B cell (primary cell): ENCODE results near the gene YJEFN3. TPM values are rescaled to one million over a fixed set of nuclear protein-coding genes. Genes with fewer than 3 reads are reported as not detected.
A peak's percentile ranks its signal among the peaks of the same experiment; 100 is the strongest.

Source experiments
- ATAC-seq: fragments of 200-7000 bp; cut with Tn5 transposase; one replicate; pipeline ENCODE4 v1.10.0; 2021; ENCODE audit warnings: low read depth, mild to moderate bottlenecking, moderate number of reproducible peaks, moderate library complexity
- CTCF ChIA-PET: fragments of 350-600 bp; sonication (Branson Sonifier 250); formaldehyde crosslinking; loops from one replicate; lab custom pipeline; 2021; ENCODE audit warnings: antibody characterized with exemption, inconsistent platforms; lab: Charles Lee
- POLR2A ChIA-PET: fragments of 350-600 bp; sonication (Branson Sonifier 250); formaldehyde crosslinking; loops from one replicate; lab custom pipeline; 2021; ENCODE audit warnings: antibody characterized with exemption; lab: Charles Lee
- DNase-seq: peaks from one replicate; pipeline ENCODE4 v3.0.0; 2013
- H2AFZ ChIP-seq: 2 replicates; pipeline ENCODE4 v1.6.1; 2012; ENCODE audit warnings: mild to moderate bottlenecking, low read depth, low read length; ENCODE audit not compliant: insufficient read depth, poor library complexity, severe bottlenecking
- H3K27ac ChIP-seq, 2 donors: 1 replicate in 1 of 2; 2 replicates in 1 of 2; pipeline ENCODE4 v1.5.1; 2012 to 2013; ENCODE audit warnings: low read length in 2 of 2, mild to moderate bottlenecking in 2 of 2, moderate library complexity in 1 of 2
- H3K27me3 ChIP-seq, 4 experiments: fragments of 200-600 bp in 1 of 4; sonication (generic) in 1 of 4; replicated peaks in 1 of 4; 1 replicate in 2 of 4; 2 replicates in 2 of 4; pipeline versions ENCODE4 v1.6.1 to v1.7.0; 2013 to 2016; ENCODE audit warnings: low read length in 3 of 4, mild to moderate bottlenecking in 2 of 4, mixed read lengths in 1 of 4, moderate library complexity in 1 of 4; ENCODE audit not compliant: insufficient read depth in 4 of 4, control insufficient read depth in 3 of 4; ENCODE audit errors: control extremely low read depth in 1 of 4
- H3K36me3 ChIP-seq, 2 experiments: replicated peaks in 1 of 2; 1 replicate in 1 of 2; 2 replicates in 1 of 2; pipeline versions ENCODE4 v1.6.1 to v1.7.1; 2013; ENCODE audit warnings: low read length in 1 of 2; ENCODE audit not compliant: insufficient read depth in 2 of 2, control insufficient read depth in 1 of 2; ENCODE audit errors: control extremely low read depth in 1 of 2, extremely low read depth in 1 of 2
- H3K4me1 ChIP-seq, 2 donors: fragments of 200-600 bp in 1 of 2; sonication (generic) in 1 of 2; 1 replicate in 1 of 2; 2 replicates in 1 of 2; pipeline versions ENCODE4 v1.5.1 to v1.6.1; 2013 to 2017; ENCODE audit warnings: low read length in 2 of 2; ENCODE audit not compliant: control insufficient read depth in 2 of 2, insufficient read depth in 2 of 2
- H3K4me2 ChIP-seq: replicated peaks from 2 replicates; pipeline ENCODE3; 2012; ENCODE audit warnings: mild to moderate bottlenecking, low read depth, low read length; ENCODE audit not compliant: poor library complexity, severe bottlenecking
- H3K4me3 ChIP-seq, 5 experiments: fragments of 200-600 bp in 1 of 5; sonication (generic) in 1 of 5; 1 replicate in 3 of 5; 2 replicates in 2 of 5; pipeline versions ENCODE4 v1.5.1 to v1.7.0; 2011 to 2016; ENCODE audit warnings: low read length in 4 of 5, mild to moderate bottlenecking in 4 of 5, low read depth in 2 of 5, control low read depth in 1 of 5, moderate library complexity in 1 of 5; ENCODE audit not compliant: insufficient read depth in 1 of 5; ENCODE audit errors: control extremely low read depth in 1 of 5, extremely low read depth in 1 of 5
- H3K79me2 ChIP-seq: fragments of 200-600 bp; sonication (generic); one replicate; pipeline ENCODE4 v1.6.0; 2016; ENCODE audit warnings: low read length; ENCODE audit not compliant: control insufficient read depth, insufficient read depth
- H3K9ac ChIP-seq: fragments of 200-600 bp; sonication (generic); 2 replicates; pipeline ENCODE4 v1.6.1; 2017; ENCODE audit warnings: mild to moderate bottlenecking, low read length, moderate library complexity
- H3K9me3 ChIP-seq, 3 donors: one replicate each; pipeline versions ENCODE4 v1.6.1 to v1.7.1; 2013; ENCODE audit warnings: low read length in 2 of 3; ENCODE audit not compliant: control insufficient read depth in 2 of 3, insufficient read depth in 1 of 3; ENCODE audit errors: control extremely low read depth in 1 of 3
- H4K20me1 ChIP-seq: 2 replicates; pipeline ENCODE4 v1.6.0; 2012; ENCODE audit warnings: mild to moderate bottlenecking, low read length; ENCODE audit not compliant: insufficient read depth, control insufficient read depth, poor library complexity, severe bottlenecking
- H3K27ac Mint-ChIP-seq: one replicate; pipeline ENCODE4 v1.8.0; 2021; ENCODE audit warnings: mixed read lengths
- H3K27me3 Mint-ChIP-seq: one replicate; pipeline ENCODE4 v1.8.0; 2021; ENCODE audit warnings: mixed read lengths
- H3K4me1 Mint-ChIP-seq: one replicate; pipeline ENCODE4 v1.8.0; 2021; ENCODE audit warnings: mixed read lengths
- H3K4me3 Mint-ChIP-seq: one replicate; pipeline ENCODE4 v1.8.0; 2021; ENCODE audit warnings: mixed read lengths
- H3K9me3 Mint-ChIP-seq: one replicate; pipeline ENCODE4 v1.8.0; 2022; ENCODE audit warnings: mixed read lengths; ENCODE audit not compliant: insufficient read depth
- CTCF ChIP-seq: fragments of 200-600 bp; IDR thresholded peaks from one replicate; pipeline ENCODE4 v1.8.0; 2022; ENCODE audit warnings: antibody characterized with exemption, mild to moderate bottlenecking
- EZH2 ChIP-seq: IDR thresholded peaks from 2 replicates; pipeline ENCODE4 v1.6.1; 2012; ENCODE audit warnings: borderline replicate concordance, low read depth, mild to moderate bottlenecking, moderate library complexity, low read length; ENCODE audit not compliant: insufficient read depth, poor library complexity, severe bottlenecking
- WGBS: methylation state at CpG from one replicate; pipeline ENCODE4 v1.1.5; 2013; ENCODE audit warnings: missing lambda C conversion rate; ENCODE audit not compliant: insufficient coverage; 5-methylcytosine and 5-hydroxymethylcytosine counted together
- intact Hi-C: fragments of 100-400 bp; cut with micrococcal nuclease; formaldehyde crosslinking; loops from one replicate; pipeline ENCODE4 v1.10.0; 2022
- polyA plus RNA-seq: library from polyadenylated mRNA; depleted of rRNA; stranded (reverse); fragments of >200 nt; gene quantifications from 2 replicates; pipeline ENCODE4 v1.2.3, GENCODE V29; 2012
- total RNA-seq, 2 donors: library from RNA; stranded (reverse); fragments of 120-200 nt in 1 of 2; gene quantifications; 1 replicate in 1 of 2; 2 replicates in 1 of 2; pipeline versions ENCODE4 v1.2.3 to v1.2.4, GENCODE V29; 2013 to 2022

The YJEFN3 gene
- total and polyA plus RNA-seq, 2 donors (not counting 1 experiment from before 2014, with no cell fraction given), result 7.1 to 8.8 TPM

- H3K27ac ChIP-seq, result no peak overlapping the region
- peak overlapping the region; percentile 56 for H3K4me3 Mint-ChIP-seq
- H3K36me3 ChIP-seq, result no peaks in the 10 kb centered on the region
- peaks cover 39 to 41% of the 10 kb centered on the region in 2 donors for H3K4me1 ChIP-seq
- intact Hi-C loops, result no loop called here
- H3K27me3 ChIP-seq, result peaks cover 0 to 45% (median 21%) of the 10 kb centered on the region in 4 experiments
- no peak overlapping the region for H2AFZ ChIP-seq
- ChIA-PET CTCF (no interaction called here), POLR2A (interaction anchor here (0.6 kb wide), 1 partner anchor 101 kb away, joined by 5 read pairs; no protein-coding TSS in a partner anchor)
- no peak overlapping the region for H3K27ac Mint-ChIP-seq
- TF ChIP-seq CTCF (no peak), EZH2 (no peak)
- H3K27me3 Mint-ChIP-seq, result peaks cover 19% of the 10 kb centered on the region
- H4K20me1 ChIP-seq, result no peaks in the 10 kb centered on the region
- H3K9ac ChIP-seq, result no peak overlapping the region
- ATAC-seq, result no peak
- peaks cover 0 to 37% (median 0%) of the 10 kb centered on the region in 3 donors for H3K9me3 ChIP-seq
- H3K79me2 ChIP-seq, result no peaks in the 10 kb centered on the region
- H3K4me3 ChIP-seq, result peak overlapping the region in 1 of 5 experiments; percentile 41
- 52% methylated on average over 58 of the region's 59 CpGs for WGBS
- peak overlapping the region; percentile 72 for H3K4me2 ChIP-seq
- DNase-seq, result no peak
- H3K9me3 Mint-ChIP-seq, result no peaks in the 10 kb centered on the region
- peaks cover 25% of the 10 kb centered on the region for H3K4me1 Mint-ChIP-seq
Measured at GRCh38 chr19:19537075-19538048, 8.7 kb downstream of the YJEFN3 start.
